Mucosa of stomach (tissue), 1 donor: ENCODE results near the gene METTL4.
"Not testable (repeated sequence)": the region's sequence is repeated elsewhere in the genome, so short reads cannot be mapped to it uniquely, and the experiment has no call there.

Source experiments
- H3K27me3 ChIP-seq: one replicate; pipeline ENCODE4 v1.7.0; 2013; ENCODE audit warnings: mild to moderate bottlenecking, low read length; ENCODE audit not compliant: control insufficient read depth, insufficient read depth
- H3K36me3 ChIP-seq: one replicate; pipeline ENCODE4 v1.7.0; 2013; ENCODE audit warnings: low read length; ENCODE audit not compliant: control insufficient read depth, insufficient read depth
- H3K4me1 ChIP-seq: one replicate; pipeline ENCODE4 v1.7.0; 2013; ENCODE audit warnings: mild to moderate bottlenecking, low read length; ENCODE audit not compliant: control insufficient read depth, insufficient read depth
- H3K4me3 ChIP-seq: one replicate; pipeline ENCODE4 v1.7.0; 2013; ENCODE audit warnings: low read length
- H3K9ac ChIP-seq: one replicate; pipeline ENCODE4 v1.7.0; 2013; ENCODE audit warnings: mild to moderate bottlenecking, low read length, moderate library complexity
- H3K9me3 ChIP-seq: one replicate; pipeline ENCODE4 v1.7.0; 2013; ENCODE audit warnings: mild to moderate bottlenecking, low read length, moderate library complexity; ENCODE audit not compliant: control insufficient read depth
- donor health status: Pancreatic carcinoma.

METTL4 gene

DNA sequence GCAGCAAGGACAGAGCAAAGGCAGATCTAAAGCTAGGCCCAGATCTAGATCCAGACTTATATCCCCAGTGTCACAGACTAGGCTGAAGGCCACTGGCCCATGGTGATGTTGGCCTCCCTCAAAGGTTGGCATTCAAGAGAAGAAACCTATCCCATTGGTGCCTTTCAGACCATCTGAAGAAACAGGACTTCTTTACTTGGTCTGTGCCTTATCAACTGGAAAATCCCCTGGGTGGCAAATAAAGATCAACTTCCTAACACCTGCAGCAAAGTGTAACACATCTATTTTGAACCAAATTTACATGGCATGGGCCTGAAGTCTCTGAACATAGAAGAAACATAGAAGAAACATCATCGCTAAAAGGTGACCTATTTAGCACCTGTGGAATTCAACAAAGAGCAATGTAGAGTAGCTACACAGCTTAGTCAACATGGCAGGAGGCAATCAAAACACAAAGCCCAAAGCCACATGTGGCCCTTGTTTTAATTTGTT, 35.8 kb downstream of the METTL4 start:
- no peaks in the 10 kb centered on the region for H3K36me3 ChIP-seq
- H3K27me3 ChIP-seq = no peaks in the 10 kb centered on the region
- H3K9me3 ChIP-seq = no peaks in the 10 kb centered on the region
- H3K9ac ChIP-seq = no peak overlapping the region
- H3K4me3 ChIP-seq = no peak overlapping the region
- H3K4me1 ChIP-seq = no peaks in the 10 kb centered on the region

DNA sequence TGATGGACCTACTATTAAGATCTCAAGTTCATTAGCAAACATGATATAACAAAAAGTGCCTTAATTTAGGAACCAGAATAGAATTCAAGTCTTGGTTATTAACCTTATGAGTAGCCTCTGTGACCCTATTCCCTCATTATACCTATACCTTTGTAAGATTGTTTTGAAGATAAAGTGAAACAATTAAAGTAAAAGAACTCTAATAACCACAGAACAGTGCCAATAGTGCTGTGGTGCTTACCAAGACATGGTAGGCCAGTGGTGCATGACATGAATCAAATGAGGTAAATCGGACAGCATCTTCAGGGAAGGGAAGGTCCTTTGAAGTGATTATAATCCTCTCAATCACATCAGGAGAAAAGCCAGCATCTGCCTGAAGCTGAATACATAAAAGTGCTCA, 36.4 kb downstream of the METTL4 start:
- no peaks in the 10 kb centered on the region for H3K36me3 ChIP-seq
- H3K4me3 ChIP-seq = no peak overlapping the region
- no peak overlapping the region for H3K9ac ChIP-seq
- H3K9me3 ChIP-seq = no peaks in the 10 kb centered on the region
- no peaks in the 10 kb centered on the region for H3K27me3 ChIP-seq
- H3K4me1 ChIP-seq = no peaks in the 10 kb centered on the region

DNA sequence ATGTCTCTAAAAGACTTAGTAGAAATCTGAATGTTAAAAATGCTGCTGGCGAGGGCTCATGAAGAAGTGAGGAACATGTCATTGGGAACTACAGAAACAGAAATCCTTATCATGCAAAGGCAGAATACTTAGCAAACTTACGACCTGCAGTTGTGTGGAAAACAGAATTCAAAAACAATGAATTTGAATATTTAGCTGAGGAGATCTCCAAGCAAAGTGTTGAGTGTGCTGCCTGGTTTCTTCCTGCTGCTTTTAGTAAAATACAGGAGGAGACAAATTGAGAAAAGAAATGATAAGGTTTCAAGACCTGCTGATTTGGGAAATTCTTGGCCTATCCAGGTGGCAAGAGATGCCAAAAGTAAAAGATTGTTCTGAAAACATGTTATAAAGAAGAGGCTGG, 38.5 kb downstream of the METTL4 start:
- H3K9me3 ChIP-seq = no peaks in the 10 kb centered on the region
- no peaks in the 10 kb centered on the region for H3K4me1 ChIP-seq
- H3K4me3 ChIP-seq = no peak overlapping the region
- H3K27me3 ChIP-seq = no peaks in the 10 kb centered on the region
- H3K9ac ChIP-seq = no peak overlapping the region
- H3K36me3 ChIP-seq = no peaks in the 10 kb centered on the region

DNA sequence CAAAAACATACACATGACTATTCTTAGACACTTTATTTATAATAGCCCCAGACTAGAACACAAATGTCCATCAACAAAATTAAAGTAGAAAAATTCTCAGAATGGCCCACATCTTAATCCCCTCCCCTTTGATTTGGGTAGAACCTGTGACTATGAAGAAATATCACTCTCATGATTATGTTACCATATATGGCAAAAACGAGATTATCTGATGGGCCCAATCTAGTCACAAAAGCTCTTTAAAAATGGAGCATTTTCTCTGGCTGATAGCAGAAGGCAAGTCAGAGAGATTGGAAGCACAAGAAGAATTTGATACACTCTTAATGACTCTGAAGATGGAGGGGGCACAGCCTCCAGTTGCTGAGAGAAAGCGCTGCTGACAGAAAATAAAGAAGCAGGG, 39.6 kb downstream of the METTL4 start:
- Histone ChIP-seq H3K36me3 (no peaks in the 10 kb centered on the region), H3K27me3 (no peaks in the 10 kb centered on the region), H3K4me3 (no peak overlapping the region), H3K9ac (no peak overlapping the region), H3K9me3 (no peaks in the 10 kb centered on the region), H3K4me1 (no peaks in the 10 kb centered on the region)

DNA sequence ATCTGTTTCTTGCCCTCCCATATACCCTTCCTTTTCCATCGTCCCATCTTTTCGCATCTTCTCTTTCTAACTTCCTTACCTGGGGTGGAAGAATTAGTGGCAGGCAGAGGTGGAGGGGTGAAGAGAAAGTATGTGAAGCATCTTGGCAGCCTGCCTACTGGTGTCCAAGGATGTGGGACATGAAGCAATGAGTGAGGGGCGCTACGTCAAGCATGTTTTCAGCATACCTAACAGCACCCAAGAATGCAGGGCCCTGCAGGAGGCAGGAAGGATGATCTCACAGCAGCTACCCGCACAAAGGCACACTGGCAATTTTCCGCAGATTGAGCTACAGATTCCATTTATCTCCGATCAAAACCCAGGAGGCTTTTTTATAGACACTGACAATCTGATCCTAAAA, 42.2 kb downstream of the METTL4 start:
- H3K4me3 ChIP-seq = no peak overlapping the region
- no peaks in the 10 kb centered on the region for H3K27me3 ChIP-seq
- no peak overlapping the region for H3K9ac ChIP-seq
- no peaks in the 10 kb centered on the region for H3K9me3 ChIP-seq
- H3K4me1 ChIP-seq = no peaks in the 10 kb centered on the region
- H3K36me3 ChIP-seq = no peaks in the 10 kb centered on the region

DNA sequence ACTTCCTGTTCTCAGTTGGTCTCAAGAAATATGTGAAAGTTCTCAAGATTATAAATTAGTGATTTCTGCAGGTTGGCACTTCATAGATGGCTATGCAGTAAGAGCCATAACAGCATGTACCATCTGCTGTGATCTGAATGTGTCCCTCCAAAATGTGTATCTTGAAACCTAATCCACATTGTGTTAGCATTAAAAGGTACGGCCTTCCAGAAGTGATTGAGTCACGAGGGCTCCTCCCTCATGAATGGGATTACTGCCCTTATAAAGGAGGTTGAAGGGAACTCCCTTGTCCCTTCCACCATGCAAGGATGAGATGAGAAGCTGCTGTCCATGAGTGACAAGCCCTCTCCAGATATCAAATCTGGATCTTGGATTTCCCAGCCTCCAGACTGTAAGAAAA, 45.0 kb downstream of the METTL4 start:
- no peak overlapping the region for H3K9ac ChIP-seq
- no peaks in the 10 kb centered on the region for H3K9me3 ChIP-seq
- H3K4me1 ChIP-seq = no peaks in the 10 kb centered on the region
- no peak overlapping the region for H3K4me3 ChIP-seq
- H3K27me3 ChIP-seq = no peaks in the 10 kb centered on the region
- H3K36me3 ChIP-seq = no peaks in the 10 kb centered on the region

DNA sequence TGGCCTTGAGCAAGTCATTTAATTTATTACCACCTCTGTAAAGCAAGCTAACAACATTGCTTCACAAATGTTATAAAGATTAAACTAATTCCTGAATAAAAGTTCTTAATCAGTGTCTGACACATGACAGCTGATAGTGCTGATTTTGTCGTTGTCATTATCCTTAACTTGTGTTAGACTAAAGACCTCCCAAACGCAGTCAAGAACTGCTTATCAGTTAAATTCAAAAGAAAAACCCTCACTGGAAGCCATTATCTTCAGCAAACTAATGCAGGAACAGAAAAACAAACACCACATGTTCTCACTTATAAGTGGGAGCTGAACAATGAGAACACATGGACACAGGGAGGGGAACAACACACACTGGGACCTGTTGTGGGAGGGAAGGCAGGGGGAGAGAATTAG, 46.5 kb downstream of the METTL4 start:
- not testable (repeated sequence) for H3K9ac ChIP-seq, H3K4me3 ChIP-seq, H3K36me3 ChIP-seq, H3K4me1 ChIP-seq, H3K27me3 ChIP-seq, H3K9me3 ChIP-seq

DNA sequence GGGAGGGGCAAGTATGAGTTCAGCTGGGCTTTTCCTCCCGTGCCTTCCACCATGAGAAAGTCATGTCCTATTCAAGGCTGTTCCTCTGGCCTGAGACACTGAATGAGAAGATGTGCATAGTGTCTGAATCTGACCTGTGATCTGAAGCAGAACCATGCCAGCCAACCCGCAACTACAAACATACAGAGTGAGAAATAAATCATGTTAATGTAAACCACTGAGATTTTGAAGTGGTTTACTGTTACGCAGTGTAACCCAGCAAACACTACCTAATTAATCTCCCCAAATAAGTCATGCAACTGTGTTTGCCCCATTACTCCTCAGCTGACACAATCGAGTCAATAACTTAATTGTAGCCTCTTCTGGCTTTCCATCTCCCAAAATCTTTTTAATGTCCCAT, 49.2 kb downstream of the METTL4 start:
- no peaks in the 10 kb centered on the region for H3K36me3 ChIP-seq
- no peaks in the 10 kb centered on the region for H3K27me3 ChIP-seq
- H3K9me3 ChIP-seq = no peaks in the 10 kb centered on the region
- no peak overlapping the region for H3K9ac ChIP-seq
- H3K4me3 ChIP-seq = no peak overlapping the region
- no peaks in the 10 kb centered on the region for H3K4me1 ChIP-seq

DNA sequence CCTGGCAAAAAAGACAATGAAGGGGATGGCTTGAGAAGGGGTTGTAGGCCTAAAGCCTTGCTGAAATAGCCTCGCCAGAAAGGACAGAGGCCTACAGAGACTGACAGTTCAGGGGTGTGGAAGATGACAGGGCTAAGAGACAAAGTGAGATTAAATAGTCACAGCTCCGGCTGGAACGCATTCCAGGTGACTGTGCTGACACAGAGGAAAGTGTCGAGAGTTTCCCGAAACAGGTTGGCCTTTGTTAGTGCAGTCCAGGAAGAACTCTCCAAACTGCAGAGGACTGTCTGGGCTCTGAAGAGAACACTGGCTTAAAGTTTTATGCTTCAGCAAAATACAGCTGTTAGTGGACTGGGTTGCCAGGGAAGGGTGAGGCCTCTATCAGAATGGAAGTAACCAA, 52.8 kb downstream of the METTL4 start:
- Histone ChIP-seq H3K9me3 (no peaks in the 10 kb centered on the region), H3K27me3 (no peaks in the 10 kb centered on the region), H3K4me3 (no peak overlapping the region), H3K4me1 (no peaks in the 10 kb centered on the region), H3K36me3 (no peaks in the 10 kb centered on the region), H3K9ac (no peak overlapping the region)

DNA sequence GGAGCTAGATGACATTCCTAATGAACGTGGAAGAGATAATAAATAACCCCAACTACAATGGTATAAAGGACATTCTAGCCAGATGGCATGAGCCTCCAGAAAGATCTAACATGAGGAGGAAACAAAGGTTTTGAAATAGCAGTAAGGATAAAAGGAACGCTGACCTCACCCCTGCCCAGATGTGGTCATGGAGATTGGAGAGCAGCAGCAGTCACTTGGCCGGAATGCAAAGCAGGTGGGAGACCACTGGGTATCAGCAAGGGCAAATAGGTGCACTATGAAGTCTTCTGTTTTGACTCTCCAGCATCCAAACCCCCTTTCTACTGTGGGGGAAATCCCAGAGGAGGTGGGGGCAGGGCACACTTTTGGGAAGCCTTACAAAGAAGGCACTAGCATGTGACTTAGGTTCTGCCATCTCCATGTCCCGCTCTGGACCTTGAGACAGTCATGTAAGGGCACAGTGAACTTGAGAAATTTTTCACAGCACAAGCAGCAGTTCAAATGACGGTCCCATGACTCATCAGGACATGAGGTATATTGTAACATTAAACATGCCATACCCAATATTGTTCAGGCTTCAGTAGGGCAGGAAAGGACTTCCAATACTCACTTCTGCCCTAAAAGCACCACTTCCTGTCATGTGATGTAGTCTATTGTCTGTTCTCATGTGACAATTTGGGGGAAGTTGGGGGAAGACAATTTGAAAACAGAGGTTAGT, 55.2 kb downstream of the METTL4 start:
- Histone ChIP-seq H3K9me3 (no peaks in the 10 kb centered on the region), H3K4me1 (no peaks in the 10 kb centered on the region), H3K27me3 (no peaks in the 10 kb centered on the region), H3K9ac (no peak overlapping the region), H3K36me3 (no peaks in the 10 kb centered on the region), H3K4me3 (no peak overlapping the region)

DNA sequence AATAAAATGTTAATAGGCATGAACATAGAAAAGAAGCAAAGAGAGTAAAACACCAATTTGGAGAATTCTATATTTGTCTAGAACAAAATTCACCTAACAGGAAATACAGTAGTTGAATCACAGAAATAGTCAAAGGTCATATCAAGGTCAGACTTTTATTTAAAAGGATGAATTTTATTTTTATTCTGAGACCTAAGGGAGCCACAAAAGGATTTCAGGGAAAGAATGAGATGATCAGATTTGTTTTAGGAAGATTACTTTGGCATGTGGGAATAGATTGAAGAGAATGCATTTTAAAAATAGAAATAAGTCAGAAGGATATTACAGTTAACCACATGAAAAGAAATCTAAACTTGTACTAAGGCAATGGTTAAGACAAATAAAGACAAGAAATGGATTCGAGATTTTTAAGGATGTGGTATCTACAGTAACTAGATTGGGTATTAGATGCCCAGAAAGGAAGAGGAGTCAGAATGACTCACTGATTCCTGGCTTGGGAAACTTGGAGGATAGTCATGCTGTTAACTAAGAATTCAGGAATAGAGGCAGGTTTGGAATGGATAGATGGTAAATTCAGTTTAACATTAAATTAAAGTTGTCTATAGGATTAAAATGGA, 56.0 kb downstream of the METTL4 start:
- no peak overlapping the region for H3K4me3 ChIP-seq
- H3K9me3 ChIP-seq = no peaks in the 10 kb centered on the region
- no peak overlapping the region for H3K9ac ChIP-seq
- no peaks in the 10 kb centered on the region for H3K4me1 ChIP-seq
- no peaks in the 10 kb centered on the region for H3K36me3 ChIP-seq
- H3K27me3 ChIP-seq = no peaks in the 10 kb centered on the region

DNA sequence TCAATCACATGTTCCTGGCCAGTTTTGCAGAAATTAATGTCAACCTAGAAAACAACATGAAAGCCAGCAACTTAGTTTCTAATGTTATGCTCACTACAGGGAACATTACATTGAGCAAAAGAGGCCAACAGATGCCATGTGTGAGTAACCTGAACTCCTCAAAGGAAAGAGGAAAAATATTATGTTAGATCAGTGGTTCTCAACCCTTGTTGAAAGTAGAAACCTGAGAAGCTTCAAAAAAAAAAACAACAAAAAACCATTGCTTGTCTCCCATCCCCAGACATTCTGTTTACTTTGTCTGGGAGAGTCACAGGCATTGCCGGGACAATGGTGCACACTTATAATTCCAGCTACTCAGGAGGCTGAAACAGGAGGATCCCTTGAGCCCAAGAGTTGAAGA, 57.7 kb downstream of the METTL4 start:
- H3K4me1 ChIP-seq = no peaks in the 10 kb centered on the region
- H3K9me3 ChIP-seq = no peaks in the 10 kb centered on the region
- H3K27me3 ChIP-seq = no peaks in the 10 kb centered on the region
- H3K4me3 ChIP-seq = no peak overlapping the region
- no peaks in the 10 kb centered on the region for H3K36me3 ChIP-seq
- H3K9ac ChIP-seq = no peak overlapping the region
